EH (cell line): ENCODE data around the gene RAB22A.

ENCODE experiments used
- DNase-seq: peaks from one replicate; pipeline ENCODE4 v3.0.0-alpha.2; 2015; ENCODE audit warnings: low read depth

RAB22A gene

GRCh38 chr20:58416057-58416456, 106.5 kb downstream of the RAB22A start:
- no peak for DNase-seq

- DNase-seq, result no peak
These were observed 107.3 kb downstream of the RAB22A start for GRCh38 chr20:58416835-58417234.
